SK-N-SH (cell line): ENCODE measurements around the gene ZNF587. TPM values are rescaled to one million over a fixed set of nuclear protein-coding genes. Genes with fewer than 3 reads are reported as not detected.

ENCODE experiments used
- CTCF ChIA-PET: fragments of 300-600, 350-600 bp; formaldehyde crosslinking; extraction: SDS; loops from one replicate; lab custom pipeline; 2021; lab: Yijun Ruan, JAX
- POLR2A ChIA-PET: fragments of 350-600 bp; sonication (Branson Sonifier 250); formaldehyde crosslinking; extraction: SDS; loops from one replicate; lab custom pipeline; 2020; ENCODE audit warnings: antibody characterized with exemption, inconsistent platforms; lab: Yijun Ruan, JAX
- DNase-seq: peaks from one replicate; pipeline ENCODE4 v3.0.0; 2012
- H2AFZ ChIP-seq: fragments of 200-600 bp; sonication (generic); 2 replicates; pipeline ENCODE4 v1.8.1; 2016; ENCODE audit warnings: antibody characterized with exemption, mild to moderate bottlenecking, low read depth
- H3F3A ChIP-seq: fragments of 200-600 bp; sonication (generic); replicated peaks from 2 replicates; pipeline ENCODE3; 2016; ENCODE audit warnings: antibody characterized with exemption, mild to moderate bottlenecking; ENCODE audit not compliant: insufficient read depth
- H3K27ac ChIP-seq, 2 experiments: fragments of 200-500 bp in 1 of 2; fragments of 200-600 bp in 1 of 2; sonication (Bioruptor generic) in 1 of 2; sonication (generic), shearing (Covaris generic) in 1 of 2; 2 replicates each; pipeline versions ENCODE4 v1.5.1 to v1.6.1; 2014 to 2016; ENCODE audit warnings: low read depth in 2 of 2, inconsistent platforms in 1 of 2, low read length in 1 of 2, mild to moderate bottlenecking in 1 of 2, mixed read lengths in 1 of 2
- H3K27me3 ChIP-seq: fragments of 200-600 bp; sonication (generic), shearing (Covaris generic); 2 replicates; pipeline ENCODE4 v1.6.1; 2016; ENCODE audit warnings: mixed run types; ENCODE audit not compliant: insufficient read depth
- H3K36me3 ChIP-seq, 2 experiments: fragments of 200-500 bp in 1 of 2; fragments of 200-600 bp in 1 of 2; sonication (Bioruptor generic) in 1 of 2; sonication (generic) in 1 of 2; replicated peaks in 1 of 2; 2 replicates each; pipeline versions ENCODE3 to v1.5.1; 2014 to 2016; ENCODE audit warnings: low read length in 1 of 2, mild to moderate bottlenecking in 1 of 2; ENCODE audit not compliant: insufficient read depth in 2 of 2, control insufficient read depth in 1 of 2
- H3K4me1 ChIP-seq, 2 experiments: fragments of 200-500 bp in 1 of 2; fragments of 200-600 bp in 1 of 2; sonication (Bioruptor generic) in 1 of 2; sonication (generic), shearing (Covaris generic) in 1 of 2; 2 replicates each; pipeline versions ENCODE4 v1.5.1 to v1.6.1; 2014 to 2016; ENCODE audit warnings: low read depth in 1 of 2, low read length in 1 of 2, mixed run types in 1 of 2; ENCODE audit not compliant: insufficient read depth in 2 of 2, control insufficient read depth in 1 of 2
- H3K4me2 ChIP-seq: fragments of 200-600 bp; sonication (generic), shearing (Covaris generic); 2 replicates; pipeline ENCODE4 v1.6.1; 2017; ENCODE audit warnings: mixed run types
- H3K4me3 ChIP-seq, 2 experiments: fragments of 200-500 bp in 1 of 2; fragments of 200-600 bp in 1 of 2; sonication (Bioruptor generic) in 1 of 2; sonication (generic), shearing (Covaris generic) in 1 of 2; 2 replicates each; pipeline versions ENCODE4 v1.5.1 to v1.8.1; 2014 to 2016; ENCODE audit warnings: low read depth in 2 of 2, inconsistent platforms in 1 of 2, low read length in 1 of 2, mild to moderate bottlenecking in 1 of 2, mixed read lengths in 1 of 2, moderate library complexity in 1 of 2
- H3K79me2 ChIP-seq: fragments of 200-600 bp; sonication (generic); 2 replicates; pipeline ENCODE4 v1.8.1; 2017; ENCODE audit warnings: mild to moderate bottlenecking; ENCODE audit not compliant: insufficient read depth
- H3K9ac ChIP-seq: fragments of 200-600 bp; sonication (generic); 2 replicates; pipeline ENCODE4 v1.6.1; 2017; ENCODE audit warnings: mixed run types
- H3K9me2 ChIP-seq: fragments of 200-600 bp; sonication (generic); 2 replicates; pipeline ENCODE4 v1.6.1; 2017; ENCODE audit warnings: mixed run types
- H3K9me3 ChIP-seq: fragments of 200-600 bp; sonication (generic); 2 replicates; pipeline ENCODE4 v1.6.1; 2017; ENCODE audit warnings: mixed run types, mild to moderate bottlenecking, moderate library complexity
- H4K20me1 ChIP-seq: fragments of 200-600 bp; sonication (generic); 2 replicates; pipeline ENCODE4 v1.6.1; 2017; ENCODE audit warnings: mild to moderate bottlenecking, mixed run types; ENCODE audit not compliant: insufficient read depth
- ELF1 ChIP-seq: IDR thresholded peaks from 2 replicates; pipeline ENCODE4 v1.4.0; 2012
- EP300 ChIP-seq, 2 experiments: IDR thresholded peaks; 2 replicates each; pipeline versions ENCODE4 v1.4.0 to v1.6.1; 2012; ENCODE audit warnings: borderline replicate concordance in 1 of 2, low read depth in 1 of 2, low read length in 1 of 2
- EZH2phosphoT487 ChIP-seq: fragments of 200-600 bp; sonication (generic); IDR thresholded peaks from 2 replicates; pipeline ENCODE4 v1.6.1; 2017; ENCODE audit warnings: low read depth, mixed run types, mild to moderate bottlenecking, antibody characterized with exemption, moderate library complexity, borderline replicate concordance
- FOSL2 ChIP-seq: IDR thresholded peaks from 2 replicates; pipeline ENCODE4 v1.4.0; 2012; ENCODE audit warnings: low read depth, mild to moderate bottlenecking, moderate library complexity, borderline replicate concordance
- GATA2 ChIP-seq: sonication (generic); formaldehyde crosslinking; IDR thresholded peaks from 2 replicates; pipeline ENCODE4 v1.5.0; 2020; ENCODE audit warnings: mild to moderate bottlenecking, missing genetic modification reagents
- JUND ChIP-seq: IDR thresholded peaks from 2 replicates; pipeline ENCODE4 v1.4.0; 2012
- NFIC ChIP-seq: IDR thresholded peaks from 2 replicates; pipeline ENCODE4 v1.4.0; 2012; ENCODE audit warnings: borderline replicate concordance
- NRF1 ChIP-seq: IDR thresholded peaks from 2 replicates; pipeline ENCODE4 v1.6.1; 2012; ENCODE audit warnings: low read depth, mild to moderate bottlenecking, low read length
- POLR2AphosphoS5 ChIP-seq: IDR thresholded peaks from 2 replicates; pipeline ENCODE4 v1.6.1; 2012; ENCODE audit warnings: low read depth, low read length
- RAD21 ChIP-seq: IDR thresholded peaks from 2 replicates; pipeline ENCODE4 v1.6.1; 2012; ENCODE audit warnings: mild to moderate bottlenecking, low read length
- RXRA ChIP-seq: IDR thresholded peaks from 2 replicates; pipeline ENCODE4 v1.4.0; 2012; ENCODE audit warnings: low read depth, mild to moderate bottlenecking, borderline replicate concordance
- TCF12 ChIP-seq: IDR thresholded peaks from 2 replicates; pipeline ENCODE4 v1.4.0; 2012
- YY1 ChIP-seq: IDR thresholded peaks from 2 replicates; pipeline ENCODE4 v1.4.0; 2012; ENCODE audit warnings: low read depth, mild to moderate bottlenecking
- WGBS: methylation state at CpG from one replicate; pipeline ENCODE4 v1.1.6; 2017; ENCODE audit warnings: low lambda C conversion rate; 5-methylcytosine and 5-hydroxymethylcytosine counted together
- polyA plus RNA-seq, 3 experiments: library from polyadenylated mRNA; depleted of rRNA; stranded (reverse); fragments of >200 nt; gene quantifications; 2 replicates each; pipeline ENCODE4 v1.2.3, GENCODE V29; 2012
- TF ChIP-seq, protein P1 (sequence below): fragments of 200-600 bp; sonication (generic); IDR thresholded peaks from 2 replicates; pipeline ENCODE4 v1.6.1; 2017; ENCODE audit warnings: antibody characterized with exemption, mild to moderate bottlenecking, moderate library complexity
- TF ChIP-seq, protein P2 (sequence below): IDR thresholded peaks from 2 replicates; pipeline ENCODE4 v1.4.0; 2012; ENCODE audit warnings: low read depth, borderline replicate concordance
- TF ChIP-seq, protein P3 (sequence below): IDR thresholded peaks from 2 replicates; pipeline ENCODE4 v1.6.1; 2012; ENCODE audit warnings: mild to moderate bottlenecking, low read depth, low read length, moderate library complexity

ZNF587 gene
- polyA plus RNA-seq, 1 of the 3 experiments (the other 2 are of a cell fraction) = 7.4 TPM

DNA sequence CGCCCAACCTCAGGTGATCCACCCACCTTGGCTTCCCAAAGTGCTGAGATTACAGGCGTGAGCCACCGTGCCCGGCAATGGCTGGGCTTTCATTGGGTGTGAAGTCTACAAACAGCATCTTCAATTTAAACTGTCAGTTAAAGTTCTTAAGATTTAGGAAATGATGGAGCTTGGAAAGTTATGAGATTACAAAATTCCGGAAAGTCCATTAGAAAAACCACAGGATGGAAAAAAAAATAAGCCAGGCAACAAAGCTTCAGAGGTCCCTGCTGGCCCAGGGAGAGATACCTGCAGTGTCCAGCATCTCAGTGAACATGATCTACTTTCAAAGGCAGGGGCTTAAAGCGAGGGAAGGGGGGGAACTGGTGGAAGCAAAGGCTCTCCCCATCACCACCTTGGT, 24.1 kb upstream of the ZNF587 start:
- Histone ChIP-seq H3K36me3 (peaks cover 5 to 12% of the 10 kb centered on the region in 2 experiments), H3K79me2 (peaks cover 98% of the 10 kb centered on the region), H3K9ac (no peak overlapping the region), H3K27me3 (no peaks in the 10 kb centered on the region), H4K20me1 (0 out of 2 replicates have a peak, but pooled peaks cover 3% of the 10 kb centered on the region), H3K4me2 (no peak overlapping the region), H3K4me3 (no peak overlapping the region), H3F3A (no peaks in the 10 kb centered on the region), H3K9me3 (no peaks in the 10 kb centered on the region), H2AFZ (no peak overlapping the region), H3K9me2 (no peaks in the 10 kb centered on the region), H3K4me1 (peaks cover 0 to 4% of the 10 kb centered on the region in 2 experiments; a peak in 2 of 4 replicates), H3K27ac (no peak overlapping the region)
- TF ChIP-seq, protein P1, sequence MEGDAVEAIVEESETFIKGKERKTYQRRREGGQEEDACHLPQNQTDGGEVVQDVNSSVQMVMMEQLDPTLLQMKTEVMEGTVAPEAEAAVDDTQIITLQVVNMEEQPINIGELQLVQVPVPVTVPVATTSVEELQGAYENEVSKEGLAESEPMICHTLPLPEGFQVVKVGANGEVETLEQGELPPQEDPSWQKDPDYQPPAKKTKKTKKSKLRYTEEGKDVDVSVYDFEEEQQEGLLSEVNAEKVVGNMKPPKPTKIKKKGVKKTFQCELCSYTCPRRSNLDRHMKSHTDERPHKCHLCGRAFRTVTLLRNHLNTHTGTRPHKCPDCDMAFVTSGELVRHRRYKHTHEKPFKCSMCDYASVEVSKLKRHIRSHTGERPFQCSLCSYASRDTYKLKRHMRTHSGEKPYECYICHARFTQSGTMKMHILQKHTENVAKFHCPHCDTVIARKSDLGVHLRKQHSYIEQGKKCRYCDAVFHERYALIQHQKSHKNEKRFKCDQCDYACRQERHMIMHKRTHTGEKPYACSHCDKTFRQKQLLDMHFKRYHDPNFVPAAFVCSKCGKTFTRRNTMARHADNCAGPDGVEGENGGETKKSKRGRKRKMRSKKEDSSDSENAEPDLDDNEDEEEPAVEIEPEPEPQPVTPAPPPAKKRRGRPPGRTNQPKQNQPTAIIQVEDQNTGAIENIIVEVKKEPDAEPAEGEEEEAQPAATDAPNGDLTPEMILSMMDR = no peak
- ChIA-PET CTCF (no interaction called here), POLR2A (no interaction called here)
- no peak for DNase-seq
- WGBS = 95% methylated on average over 6 of the region's 6 CpGs

DNA sequence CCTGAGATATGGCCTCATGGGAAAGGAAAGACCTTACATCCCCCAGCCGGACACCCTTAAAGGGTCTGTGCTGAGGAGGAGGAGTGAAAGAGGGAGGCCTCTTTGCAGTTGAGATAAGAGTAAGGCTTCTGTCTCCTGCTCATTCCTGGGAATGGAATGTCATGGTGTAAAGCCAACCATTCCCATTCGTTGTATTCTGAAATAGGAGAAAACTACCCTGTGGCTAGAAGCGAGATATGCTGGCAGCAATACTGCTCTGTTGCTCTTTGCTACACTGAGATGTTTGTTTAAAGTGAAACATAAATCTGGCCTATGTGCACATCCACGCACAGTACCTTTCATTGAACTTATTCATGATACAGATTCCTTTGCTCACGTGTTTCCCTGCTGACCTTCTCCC, 20.3 kb upstream of the ZNF587 start:
- Histone ChIP-seq H3K27me3 (no peaks in the 10 kb centered on the region), H4K20me1 (peaks cover 6% of the 10 kb centered on the region; the same call in 1 of the 2 replicates), H3K79me2 (peaks cover 83% of the 10 kb centered on the region), H3K9me2 (no peaks in the 10 kb centered on the region), H3K36me3 (peaks cover 5 to 11% of the 10 kb centered on the region in 2 experiments), H3K9me3 (no peaks in the 10 kb centered on the region), H3F3A (no peaks in the 10 kb centered on the region), H3K4me2 (no peak overlapping the region), H3K4me3 (no peak overlapping the region), H3K27ac (no peak overlapping the region), H3K4me1 (no peaks in the 10 kb centered on the region), H2AFZ (no peak overlapping the region), H3K9ac (no peak overlapping the region)
- 92% methylated on average over 5 of the region's 5 CpGs for WGBS
- POLR2A ChIA-PET = no interaction called here
- no peak for DNase-seq
- CTCF ChIA-PET = interaction anchor here (1.0 to 1.3 kb wide), 2 partner anchors 10 to 21 kb away, joined by 4 to 5 read pairs; no protein-coding TSS in a partner anchor
- no peak for TF ChIP-seq TCF12
- TF ChIP-seq GATA2 (CRISPR knock-in tag) = no peak
- no peak for TF ChIP-seq NRF1
- no peak for TF ChIP-seq ELF1
- TF ChIP-seq POLR2AphosphoS5 = no peak
- TF ChIP-seq EP300 (IDR thresholded peaks at IDR 0.05; ENCODE audit: borderline replicate concordance in 1 of 2, low read depth in 1 of 2, low read length in 1 of 2) = no peak
- TF ChIP-seq, protein P2, sequence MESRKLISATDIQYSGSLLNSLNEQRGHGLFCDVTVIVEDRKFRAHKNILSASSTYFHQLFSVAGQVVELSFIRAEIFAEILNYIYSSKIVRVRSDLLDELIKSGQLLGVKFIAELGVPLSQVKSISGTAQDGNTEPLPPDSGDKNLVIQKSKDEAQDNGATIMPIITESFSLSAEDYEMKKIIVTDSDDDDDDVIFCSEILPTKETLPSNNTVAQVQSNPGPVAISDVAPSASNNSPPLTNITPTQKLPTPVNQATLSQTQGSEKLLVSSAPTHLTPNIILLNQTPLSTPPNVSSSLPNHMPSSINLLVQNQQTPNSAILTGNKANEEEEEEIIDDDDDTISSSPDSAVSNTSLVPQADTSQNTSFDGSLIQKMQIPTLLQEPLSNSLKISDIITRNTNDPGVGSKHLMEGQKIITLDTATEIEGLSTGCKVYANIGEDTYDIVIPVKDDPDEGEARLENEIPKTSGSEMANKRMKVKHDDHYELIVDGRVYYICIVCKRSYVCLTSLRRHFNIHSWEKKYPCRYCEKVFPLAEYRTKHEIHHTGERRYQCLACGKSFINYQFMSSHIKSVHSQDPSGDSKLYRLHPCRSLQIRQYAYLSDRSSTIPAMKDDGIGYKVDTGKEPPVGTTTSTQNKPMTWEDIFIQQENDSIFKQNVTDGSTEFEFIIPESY = no peak
- TF ChIP-seq YY1 = no peak
- TF ChIP-seq RAD21 = no peak
- no peak for TF ChIP-seq RXRA
- TF ChIP-seq EZH2phosphoT487 = no peak
- no peak for TF ChIP-seq JUND
- no peak for TF ChIP-seq FOSL2
- TF ChIP-seq NFIC = no peak
- TF ChIP-seq, protein P3, sequence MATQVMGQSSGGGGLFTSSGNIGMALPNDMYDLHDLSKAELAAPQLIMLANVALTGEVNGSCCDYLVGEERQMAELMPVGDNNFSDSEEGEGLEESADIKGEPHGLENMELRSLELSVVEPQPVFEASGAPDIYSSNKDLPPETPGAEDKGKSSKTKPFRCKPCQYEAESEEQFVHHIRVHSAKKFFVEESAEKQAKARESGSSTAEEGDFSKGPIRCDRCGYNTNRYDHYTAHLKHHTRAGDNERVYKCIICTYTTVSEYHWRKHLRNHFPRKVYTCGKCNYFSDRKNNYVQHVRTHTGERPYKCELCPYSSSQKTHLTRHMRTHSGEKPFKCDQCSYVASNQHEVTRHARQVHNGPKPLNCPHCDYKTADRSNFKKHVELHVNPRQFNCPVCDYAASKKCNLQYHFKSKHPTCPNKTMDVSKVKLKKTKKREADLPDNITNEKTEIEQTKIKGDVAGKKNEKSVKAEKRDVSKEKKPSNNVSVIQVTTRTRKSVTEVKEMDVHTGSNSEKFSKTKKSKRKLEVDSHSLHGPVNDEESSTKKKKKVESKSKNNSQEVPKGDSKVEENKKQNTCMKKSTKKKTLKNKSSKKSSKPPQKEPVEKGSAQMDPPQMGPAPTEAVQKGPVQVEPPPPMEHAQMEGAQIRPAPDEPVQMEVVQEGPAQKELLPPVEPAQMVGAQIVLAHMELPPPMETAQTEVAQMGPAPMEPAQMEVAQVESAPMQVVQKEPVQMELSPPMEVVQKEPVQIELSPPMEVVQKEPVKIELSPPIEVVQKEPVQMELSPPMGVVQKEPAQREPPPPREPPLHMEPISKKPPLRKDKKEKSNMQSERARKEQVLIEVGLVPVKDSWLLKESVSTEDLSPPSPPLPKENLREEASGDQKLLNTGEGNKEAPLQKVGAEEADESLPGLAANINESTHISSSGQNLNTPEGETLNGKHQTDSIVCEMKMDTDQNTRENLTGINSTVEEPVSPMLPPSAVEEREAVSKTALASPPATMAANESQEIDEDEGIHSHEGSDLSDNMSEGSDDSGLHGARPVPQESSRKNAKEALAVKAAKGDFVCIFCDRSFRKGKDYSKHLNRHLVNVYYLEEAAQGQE = no peak
